Measurements from ENCODE around the gene PLOD2. TPM values are rescaled to one million over a fixed set of nuclear protein-coding genes. Genes with fewer than 3 reads are reported as not detected.

The PLOD2 gene
- total and polyA plus RNA-seq, 2 of the 4 experiments (the other 2 are of a cell fraction), result 84.0 to 117 TPM

DNA sequence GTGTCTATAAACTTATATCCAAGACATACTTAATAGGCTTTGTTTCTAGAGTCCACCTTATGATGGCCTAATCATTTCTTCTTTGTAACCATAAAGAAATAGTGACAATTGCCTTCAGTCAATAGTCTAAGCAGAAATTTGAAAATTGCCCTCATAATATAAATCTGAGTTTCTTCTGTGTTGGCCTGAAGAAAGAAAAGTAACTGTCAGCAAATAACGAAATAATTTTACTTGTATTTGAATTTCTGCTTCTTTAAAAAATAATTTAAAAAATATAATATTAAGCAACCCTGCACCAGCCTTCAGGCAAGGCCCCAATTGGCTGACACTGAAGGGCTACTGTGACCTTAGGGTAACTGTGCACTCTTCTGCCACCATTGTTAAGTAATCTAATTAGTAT is 113.5 kb downstream of the PLOD2 start:
- Histone ChIP-seq H2BK120ac (ENCODE audit: low read depth, low read length) (no peak overlapping the region), H3K27ac (ENCODE audit: insufficient read depth, low read length) (no peak overlapping the region), H3K23ac (ENCODE audit: low read depth, low read length) (no peak overlapping the region), H2AK9ac (replicated peaks; ENCODE audit: low read depth, low read length, poor library complexity) (no peak overlapping the region), H4K5ac (ENCODE audit: low read depth, low read length) (no peak overlapping the region), H2BK15ac (ENCODE audit: low read depth, low read length) (no peak overlapping the region), H3K9me1 (ENCODE audit: insufficient read depth, low read length) (no peaks in the 10 kb centered on the region), H3K79me1 (ENCODE audit: low read depth in 1 of 2, low read length in 2 of 2) (no peaks in the 10 kb centered on the region), H3K27me3 (ENCODE audit: control insufficient read depth, insufficient read depth, low read length) (no peaks in the 10 kb centered on the region), H3K4me1 (ENCODE audit: control insufficient read depth, insufficient read depth, low read length) (no peaks in the 10 kb centered on the region), H4K8ac (ENCODE audit: low read depth in 2 of 2, low read length in 2 of 2) (no peak overlapping the region), H3K9ac (ENCODE audit: low read depth, low read length) (no peak overlapping the region), H3K14ac (replicated peaks; ENCODE audit: low read depth, low read length) (no peak overlapping the region), H3K18ac (ENCODE audit: low read depth, low read length) (no peak overlapping the region), H4K91ac (ENCODE audit: insufficient read depth, low read depth, low read length) (no peak overlapping the region), H2AFZ (replicated peaks; ENCODE audit: low read length, poor library complexity) (no peak overlapping the region), H2AK5ac (ENCODE audit: low read depth, low read length) (no peak overlapping the region), H4K20me1 (ENCODE audit: insufficient read depth, low read length) (no peaks in the 10 kb centered on the region), H3K4me2 (ENCODE audit: low read depth, low read length) (no peak overlapping the region), H3K9me3 (ENCODE audit: control insufficient read depth, insufficient read depth, low read length) (no peaks in the 10 kb centered on the region), H3K4ac (ENCODE audit: low read depth, low read length) (no peak overlapping the region), H3K4me3 (ENCODE audit: insufficient read depth, low read depth, low read length) (no peak overlapping the region), H3K36me3 (ENCODE audit: control insufficient read depth, insufficient read depth, low read length) (no peaks in the 10 kb centered on the region), H3K56ac (ENCODE audit: extremely low read depth, insufficient read depth, low read length) (no peak overlapping the region), H2BK20ac (ENCODE audit: low read depth, low read length) (no peak overlapping the region), H2BK5ac (ENCODE audit: low read depth, low read length, poor library complexity, severe bottlenecking) (no peak overlapping the region)
- no peak for DNase-seq
- intact Hi-C loops (cut with micrococcal nuclease), result no loop called here
- no TSS peak for BruUV-seq (replicated peaks)
- no peak for ATAC-seq (ENCODE audit: low read depth)
- TF ChIP-seq, protein P1, sequence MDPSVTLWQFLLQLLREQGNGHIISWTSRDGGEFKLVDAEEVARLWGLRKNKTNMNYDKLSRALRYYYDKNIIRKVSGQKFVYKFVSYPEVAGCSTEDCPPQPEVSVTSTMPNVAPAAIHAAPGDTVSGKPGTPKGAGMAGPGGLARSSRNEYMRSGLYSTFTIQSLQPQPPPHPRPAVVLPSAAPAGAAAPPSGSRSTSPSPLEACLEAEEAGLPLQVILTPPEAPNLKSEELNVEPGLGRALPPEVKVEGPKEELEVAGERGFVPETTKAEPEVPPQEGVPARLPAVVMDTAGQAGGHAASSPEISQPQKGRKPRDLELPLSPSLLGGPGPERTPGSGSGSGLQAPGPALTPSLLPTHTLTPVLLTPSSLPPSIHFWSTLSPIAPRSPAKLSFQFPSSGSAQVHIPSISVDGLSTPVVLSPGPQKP (IDR thresholded peaks at IDR 0.05; ENCODE audit: borderline replicate concordance, low read depth, low read length), result no peak
- TF ChIP-seq RFX5 (IDR thresholded peaks at IDR 0.05; ENCODE audit: low read depth, low read length) (no peak), MAZ (IDR thresholded peaks at IDR 0.05; ENCODE audit: borderline replicate concordance, low read depth, low read length) (no peak), CEBPB (IDR thresholded peaks at IDR 0.05; ENCODE audit: low read depth, low read length) (no peak), MAFK (IDR thresholded peaks at IDR 0.05; ENCODE audit: low read depth, low read length) (peak; percentile 50; the same call in 1 of the 2 replicates), FOS (IDR thresholded peaks at IDR 0.05; ENCODE audit: low read depth, low read length) (no peak), SMC3 (IDR thresholded peaks at IDR 0.05; ENCODE audit: low read depth, low read length) (no peak), CHD1 (IDR thresholded peaks at IDR 0.05; ENCODE audit: low read depth, low read length) (no peak)
- TF ChIP-seq, protein P2, sequence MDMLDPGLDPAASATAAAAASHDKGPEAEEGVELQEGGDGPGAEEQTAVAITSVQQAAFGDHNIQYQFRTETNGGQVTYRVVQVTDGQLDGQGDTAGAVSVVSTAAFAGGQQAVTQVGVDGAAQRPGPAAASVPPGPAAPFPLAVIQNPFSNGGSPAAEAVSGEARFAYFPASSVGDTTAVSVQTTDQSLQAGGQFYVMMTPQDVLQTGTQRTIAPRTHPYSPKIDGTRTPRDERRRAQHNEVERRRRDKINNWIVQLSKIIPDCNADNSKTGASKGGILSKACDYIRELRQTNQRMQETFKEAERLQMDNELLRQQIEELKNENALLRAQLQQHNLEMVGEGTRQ (IDR thresholded peaks at IDR 0.05; ENCODE audit: low read depth, low read length), result no peak
- in situ Hi-C loops (cut with MboI; ENCODE audit: low sequenced_read_pairs), result no loop called here
- no CpG with 5 or more reads among the region's 1 CpG for WGBS, 2 experiments (ENCODE audit: extremely low coverage in 2 of 2, insufficient read length in 1 of 2)
- ChIA-PET CTCF (no interaction called here), POLR2A (ENCODE audit: unreplicated experiment) (no interaction called here)
- dilution Hi-C loops (cut with HindIII; ENCODE audit: low sequenced_read_pairs, unreplicated experiment), result no loop called here

Data from IMR-90 (cell line).